Activated effector memory CD4-positive, alpha-beta T cell treated with anti-CD3 and anti-CD28 coated beads, Interleukin-2, amount 50 U/mL, for 16 hours (primary cell): Measurements from ENCODE around the gene COPE.

Experiments used
- DNase-seq: peaks from one replicate; pipeline ENCODE4 v3.0.0-alpha.2; 2020

Gene COPE

DNA sequence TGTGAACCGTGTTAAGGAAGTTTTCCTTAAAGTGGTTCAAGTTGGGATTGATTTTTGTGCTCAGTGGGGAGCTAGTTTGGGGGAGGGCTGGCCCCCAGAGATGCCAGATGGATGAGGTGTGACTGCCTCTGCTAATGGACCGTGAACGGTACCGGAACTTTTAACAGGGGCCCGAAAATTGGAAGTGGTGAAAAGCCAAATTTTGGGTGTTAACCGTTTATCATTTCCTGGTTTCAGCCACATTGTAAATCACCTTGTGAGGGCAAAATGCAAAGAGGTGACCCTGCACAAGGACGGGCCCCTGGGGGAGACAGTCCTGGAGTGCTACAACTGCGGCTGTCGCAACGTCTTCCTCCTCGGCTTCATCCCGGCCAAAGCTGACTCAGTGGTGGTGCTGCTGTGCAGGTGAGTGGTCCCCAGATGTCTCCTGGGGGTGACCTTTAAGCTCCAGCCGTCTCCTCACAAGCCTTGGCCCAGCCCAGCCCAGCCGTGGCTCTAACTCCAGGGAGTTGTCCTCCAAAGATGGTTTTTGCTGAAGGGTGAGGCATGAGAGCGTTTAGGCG lies 69.3 kb downstream of the COPE start:
- DNase-seq: no peak
